Heart right ventricle (tissue), 16 donors: ENCODE measurements around the gene MCM5. TPM values are rescaled to one million over a fixed set of nuclear protein-coding genes. Genes with fewer than 3 reads are reported as not detected.

Experiments
- ATAC-seq, 8 donors: fragments of 200-7000 bp; cut with Tn5 transposase; one replicate each; pipeline ENCODE4 v1.9.1; 2020; ENCODE audit warnings: mild to moderate bottlenecking in 8 of 8, moderate library complexity in 8 of 8, moderate number of reproducible peaks in 1 of 8
- DNase-seq, 2 donors: peaks; one replicate each; pipeline ENCODE4 v3.0.0-alpha.2; 2020
- H3K27ac ChIP-seq, 10 donors: fragments of 200-600 bp; sonication (generic) in 2 of 10; one replicate each; pipeline versions ENCODE4 v1.5.0 to v1.8.0; 2020 to 2022; ENCODE audit warnings: mild to moderate bottlenecking in 3 of 10
- H3K27me3 ChIP-seq, 7 donors: fragments of 200-600 bp; one replicate each; pipeline ENCODE4 v1.8.0; 2021 to 2022; ENCODE audit warnings: mild to moderate bottlenecking in 2 of 7
- H3K36me3 ChIP-seq, 9 donors: fragments of 200-600 bp; sonication (generic) in 1 of 9; one replicate each; pipeline versions ENCODE4 v1.5.0 to v1.8.0; 2020 to 2022; ENCODE audit warnings: mild to moderate bottlenecking in 2 of 9
- H3K4me1 ChIP-seq, 9 donors: fragments of 200-600 bp; sonication (generic) in 1 of 9; one replicate each; pipeline versions ENCODE4 v1.5.0 to v1.8.0; 2020 to 2022; ENCODE audit warnings: mild to moderate bottlenecking in 4 of 9
- H3K4me3 ChIP-seq, 10 donors: fragments of 200-600 bp; sonication (generic) in 2 of 10; one replicate each; pipeline versions ENCODE4 v1.5.0 to v1.8.0; 2020 to 2022; ENCODE audit warnings: mild to moderate bottlenecking in 7 of 10, moderate library complexity in 2 of 10
- H3K9me3 ChIP-seq, 11 donors: fragments of 200-600 bp in 10 of 11; sonication (generic) in 2 of 11; one replicate each; pipeline versions ENCODE4 v1.5.0 to v1.8.0; 2013 to 2022; ENCODE audit warnings: mild to moderate bottlenecking in 2 of 11, control low read depth in 1 of 11, moderate library complexity in 1 of 11
- CTCF ChIP-seq, 9 donors: fragments of 200-600 bp; sonication (generic) in 2 of 9; IDR thresholded peaks; one replicate each; pipeline versions ENCODE4 v1.5.0 to v1.8.0; 2021 to 2022; ENCODE audit warnings: antibody characterized with exemption in 9 of 9, mild to moderate bottlenecking in 5 of 9, moderate library complexity in 1 of 9
- WGBS, 2 donors: extraction: QIAGEN DNeasy Blood & Tissue Kit; methylation state at CpG; one replicate each; pipeline ENCODE4 v1.1.7; 2013; ENCODE audit warnings: inconsistent platforms in 1 of 2; 5-methylcytosine and 5-hydroxymethylcytosine counted together
- intact Hi-C, 10 donors: fragments of 100-400 bp; cut with DNase I; formaldehyde crosslinking; loops; one replicate each; pipeline versions ENCODE4 v1.11.1 to v1.14.2; 2022
- polyA plus RNA-seq, 2 donors: library from polyadenylated mRNA; stranded (reverse); fragments of 200-250 nt; gene quantifications; one replicate each; pipeline ENCODE4 v1.2.3, GENCODE V29; 2013
- total RNA-seq, 10 donors: library from RNA; stranded (reverse); fragmentation: NEBNext Ultra II Directional in 3 of 10; extraction: Animal tissue kit (Norgen Biotek cat#: 25700) in 3 of 10; gene quantifications; one replicate each; pipeline versions ENCODE4 v1.2.1 to v1.2.4, GENCODE V29; 2021 to 2023
- donor health status: Arrhythmogenic right ventricular cardiomyopathy.
- donor health status: ischemic (EF 13 %, LVEDD 7.1; RV severe dilation, severe dysfunction).
- donor health status: healthy with polysubstance abuse.
- donor health status: DM: no; HTN: yes; CAD: no.
- donor health status: DM: no; HTN: no; CAD: no.
- donor health status: ischemic (EF 25% LVEDD 6.9; RV normal size, moderate dysfunction).
- donor health status: ischemic (EF 25% LVEDD 5.7; RV mildly dilated, moderate dysfunction).
- donor health status: healthy.
- donor health status: DM: yes; HTN: yes; CAD: no.
- donor health status: Ischemic cardiomyopathy.
- donor health status: ischemic (EF 35%, LVEDD 5.7; RV mildly dilated, moderate dysfunction).
- donor health status: nonischemic (EF 11% LVEDD 7.7; RV severe dilation, severe dysfunction).
- donor health status: DM: yes; HTN: yes; CAD: no.
- donor health status: PGD.
- donor health status: ischemic (EF 29% LVEDD 5.4; RV normal size, mild dysfunction).
- donor health status: nonischemic (EF 23%, LVEDD 6.1; RV moderate dilation, normal function).

Gene MCM5
- total and polyA plus RNA-seq, 12 donors = 5.7 to 21.4 (median 11.2) TPM

- DNase-seq (no peak), ATAC-seq (no peak)
- H3K9me3 ChIP-seq = no peaks in the 10 kb centered on the region
- peaks cover 0 to 47% (median 10%) of the 10 kb centered on the region in 9 donors for H3K36me3 ChIP-seq
- no peak overlapping the region for H3K4me3 ChIP-seq
- WGBS, 2 donors = 86 to 92% methylated on average over 6 of the region's 6 CpGs
- peaks cover 0 to 33% (median 11%) of the 10 kb centered on the region in 9 donors for H3K4me1 ChIP-seq
- H3K27ac ChIP-seq = no peak overlapping the region
- intact Hi-C loops = loop anchor here in 1 of 10 donors (10.0 kb wide), 1 partner anchor 47 kb away; no protein-coding TSS in a partner anchor
- no peak for TF ChIP-seq CTCF (IDR thresholded peaks at IDR 0.05)
- no peaks in the 10 kb centered on the region for H3K27me3 ChIP-seq
Measured at GRCh38 chr22:35401863-35402262, 1.9 kb downstream of the MCM5 start.

- no peak overlapping the region for H3K4me3 ChIP-seq
- intact Hi-C loops = loop anchor here in 1 of 10 donors (10.0 kb wide), 1 partner anchor 49 kb away; no protein-coding TSS in a partner anchor
- TF ChIP-seq CTCF (IDR thresholded peaks at IDR 0.05) = no peak
- H3K9me3 ChIP-seq = no peaks in the 10 kb centered on the region
- peaks cover 0 to 35% (median 11%) of the 10 kb centered on the region in 9 donors for H3K4me1 ChIP-seq
- WGBS, 2 donors = 78 to 80% methylated on average over 7 of the region's 7 CpGs
- H3K36me3 ChIP-seq = peaks cover 0 to 62% (median 25%) of the 10 kb centered on the region in 9 donors
- no peak for DNase-seq
- no peak for ATAC-seq
- no peak overlapping the region for H3K27ac ChIP-seq
- no peaks in the 10 kb centered on the region for H3K27me3 ChIP-seq
Measured at GRCh38 chr22:35403356-35403755, 3.4 kb downstream of the MCM5 start.

- Histone ChIP-seq H3K27ac (no peak overlapping the region), H3K27me3 (no peaks in the 10 kb centered on the region), H3K9me3 (no peaks in the 10 kb centered on the region), H3K4me1 (peaks cover 0 to 40% (median 11%) of the 10 kb centered on the region in 9 donors), H3K36me3 (peaks cover 0 to 70% (median 28%) of the 10 kb centered on the region in 9 donors), H3K4me3 (no peak overlapping the region)
- intact Hi-C loops = loop anchor here in 1 of 10 donors (10.0 kb wide), 1 partner anchor 49 kb away; no protein-coding TSS in a partner anchor
- 89 to 91% methylated on average over 5 of the region's 5 CpGs for WGBS, 2 donors
- TF ChIP-seq CTCF (IDR thresholded peaks at IDR 0.05) = no peak
- ATAC-seq = no peak
- no peak for DNase-seq
Measured at GRCh38 chr22:35404176-35404575, 4.2 kb downstream of the MCM5 start.

- 89 to 93% methylated on average over 13 of the region's 13 CpGs for WGBS, 2 donors
- Histone ChIP-seq H3K4me3 (no peak overlapping the region), H3K36me3 (peaks cover 0 to 89% (median 35%) of the 10 kb centered on the region in 9 donors), H3K4me1 (peaks cover 0 to 47% (median 0%) of the 10 kb centered on the region in 9 donors), H3K27me3 (no peaks in the 10 kb centered on the region), H3K9me3 (no peaks in the 10 kb centered on the region), H3K27ac (no peak overlapping the region)
- intact Hi-C loops = loop anchor here in 1 of 10 donors (10.0 kb wide), 1 partner anchor 52 kb away; no protein-coding TSS in a partner anchor
- no peak for DNase-seq
- no peak for TF ChIP-seq CTCF (IDR thresholded peaks at IDR 0.05)
- no peak for ATAC-seq
Measured at GRCh38 chr22:35406443-35406842, 6.5 kb downstream of the MCM5 start.
